ENCODE results near the gene AVL9.

DNA sequence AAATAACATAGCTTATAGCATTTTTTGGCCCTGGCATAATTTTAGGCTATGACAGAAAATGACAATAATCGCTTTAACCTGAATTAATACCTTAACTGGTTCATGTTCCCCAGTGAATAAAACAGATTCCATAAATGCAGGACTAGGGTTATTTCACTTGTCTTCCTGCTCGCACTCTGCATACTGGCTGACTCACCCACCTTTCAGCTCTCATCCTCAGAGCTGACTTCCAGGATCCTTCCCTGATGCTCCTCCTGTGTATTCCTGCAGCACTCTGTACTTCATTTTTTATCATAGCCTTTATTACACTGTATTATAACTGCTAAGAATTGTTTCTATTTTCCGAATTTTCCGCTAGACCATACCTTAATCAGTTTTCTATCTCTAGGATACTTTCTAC, 123.7 kb downstream of the AVL9 start:
- TF ChIP-seq, protein P1, sequence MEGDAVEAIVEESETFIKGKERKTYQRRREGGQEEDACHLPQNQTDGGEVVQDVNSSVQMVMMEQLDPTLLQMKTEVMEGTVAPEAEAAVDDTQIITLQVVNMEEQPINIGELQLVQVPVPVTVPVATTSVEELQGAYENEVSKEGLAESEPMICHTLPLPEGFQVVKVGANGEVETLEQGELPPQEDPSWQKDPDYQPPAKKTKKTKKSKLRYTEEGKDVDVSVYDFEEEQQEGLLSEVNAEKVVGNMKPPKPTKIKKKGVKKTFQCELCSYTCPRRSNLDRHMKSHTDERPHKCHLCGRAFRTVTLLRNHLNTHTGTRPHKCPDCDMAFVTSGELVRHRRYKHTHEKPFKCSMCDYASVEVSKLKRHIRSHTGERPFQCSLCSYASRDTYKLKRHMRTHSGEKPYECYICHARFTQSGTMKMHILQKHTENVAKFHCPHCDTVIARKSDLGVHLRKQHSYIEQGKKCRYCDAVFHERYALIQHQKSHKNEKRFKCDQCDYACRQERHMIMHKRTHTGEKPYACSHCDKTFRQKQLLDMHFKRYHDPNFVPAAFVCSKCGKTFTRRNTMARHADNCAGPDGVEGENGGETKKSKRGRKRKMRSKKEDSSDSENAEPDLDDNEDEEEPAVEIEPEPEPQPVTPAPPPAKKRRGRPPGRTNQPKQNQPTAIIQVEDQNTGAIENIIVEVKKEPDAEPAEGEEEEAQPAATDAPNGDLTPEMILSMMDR (IDR thresholded peaks at IDR 0.05) = no peak
- TF ChIP-seq EZH2 (IDR thresholded peaks at IDR 0.05) = no peak

All from neural progenitor cell (in vitro differentiated cells).